Measurements from ENCODE around the gene CORO2B. TPM values are rescaled to one million over a fixed set of nuclear protein-coding genes. Genes with fewer than 3 reads are reported as not detected.
"Not testable (repeated sequence)": the region's sequence is repeated elsewhere in the genome, so short reads cannot be mapped to it uniquely, and the experiment has no call there.

The CORO2B gene
- total RNA-seq, 1 experiment from 2014 or later = not detected

GRCh38 chr15:68641376-68641775 is 62.6 kb downstream of the CORO2B start:
- DNase-seq (ENCODE audit: extremely low read depth, low read depth) = no peak

DNA sequence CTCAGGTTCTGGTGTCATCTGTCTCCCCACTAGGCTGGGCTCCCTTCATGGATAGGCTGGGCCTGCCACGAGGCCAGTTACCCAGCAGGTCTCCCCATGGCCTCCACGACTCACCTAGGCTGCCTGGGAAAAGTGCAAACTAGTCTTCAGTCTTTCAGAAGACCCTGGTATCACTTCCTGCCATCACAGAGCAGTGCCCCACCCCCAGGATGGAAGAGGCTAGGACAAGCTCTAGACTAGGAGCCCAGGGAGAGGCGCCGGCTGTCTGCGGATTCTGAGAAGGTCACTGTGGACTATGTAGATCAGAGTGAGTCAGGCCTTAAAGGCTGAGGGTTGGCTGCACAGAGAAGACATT is 63.7 kb downstream of the CORO2B start:
- no peak for DNase-seq (ENCODE audit: extremely low read depth, low read depth)

GRCh38 chr15:68643216-68643830 is 64.5 kb downstream of the CORO2B start:
- DNase-seq (ENCODE audit: extremely low read depth, low read depth) = no peak

DNA sequence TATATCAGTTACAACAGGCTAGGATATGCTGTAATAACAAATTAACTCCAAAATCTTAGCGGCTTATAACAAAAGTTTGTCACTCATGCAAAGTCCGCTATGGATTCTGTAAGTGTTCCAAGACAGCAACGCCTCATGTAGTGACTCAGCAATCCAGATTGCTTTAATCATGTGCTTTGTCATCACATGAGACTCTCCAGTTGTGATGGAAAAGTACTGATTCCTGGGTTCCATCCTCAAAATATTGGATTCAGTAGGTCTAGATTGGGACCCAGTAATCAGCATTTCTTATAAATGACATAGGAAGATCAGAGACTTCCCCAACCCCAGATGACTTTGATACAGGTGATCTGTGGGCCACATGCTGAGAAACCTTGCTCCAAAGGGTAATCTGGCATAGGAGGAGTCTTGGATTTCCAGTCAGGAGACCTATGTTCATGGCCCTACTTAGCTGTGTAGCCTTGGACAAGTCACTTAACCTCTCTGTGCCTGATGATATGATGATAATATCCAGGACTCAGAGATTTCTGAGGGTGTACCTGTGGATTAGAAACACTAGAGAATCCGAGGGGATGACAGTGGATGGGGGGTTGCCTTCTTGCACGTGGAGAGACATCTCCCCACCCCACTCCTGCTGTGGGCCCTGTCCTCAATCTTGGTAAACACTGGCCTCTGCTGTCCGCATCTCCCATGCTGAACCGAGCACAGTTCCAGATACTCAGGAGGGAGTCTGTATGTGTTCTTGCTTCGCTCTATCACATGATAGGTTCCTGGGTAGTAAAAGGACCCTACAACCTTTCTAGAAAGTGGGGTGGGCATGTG is 65.5 kb downstream of the CORO2B start:
- DNase-seq (ENCODE audit: extremely low read depth, low read depth) = peak; percentile 25

DNA sequence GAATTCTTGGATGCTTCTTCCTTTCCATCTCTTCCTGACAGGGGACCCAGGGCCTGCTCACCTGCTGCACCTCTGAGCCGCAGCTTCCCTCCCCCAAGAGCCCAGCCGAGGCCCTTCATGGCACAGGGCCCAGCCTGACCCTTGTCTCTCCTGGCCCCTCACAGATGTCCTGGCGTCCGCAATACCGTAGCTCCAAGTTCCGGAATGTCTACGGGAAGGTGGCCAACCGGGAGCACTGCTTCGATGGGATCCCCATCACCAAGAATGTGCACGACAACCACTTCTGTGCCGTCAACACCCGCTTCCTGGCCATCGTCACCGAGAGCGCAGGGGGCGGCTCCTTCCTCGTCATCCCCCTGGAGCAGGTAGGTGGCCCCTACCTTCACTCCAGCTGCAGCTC is 66.2 kb downstream of the CORO2B start:
- no peak for DNase-seq (ENCODE audit: extremely low read depth, low read depth)

DNA sequence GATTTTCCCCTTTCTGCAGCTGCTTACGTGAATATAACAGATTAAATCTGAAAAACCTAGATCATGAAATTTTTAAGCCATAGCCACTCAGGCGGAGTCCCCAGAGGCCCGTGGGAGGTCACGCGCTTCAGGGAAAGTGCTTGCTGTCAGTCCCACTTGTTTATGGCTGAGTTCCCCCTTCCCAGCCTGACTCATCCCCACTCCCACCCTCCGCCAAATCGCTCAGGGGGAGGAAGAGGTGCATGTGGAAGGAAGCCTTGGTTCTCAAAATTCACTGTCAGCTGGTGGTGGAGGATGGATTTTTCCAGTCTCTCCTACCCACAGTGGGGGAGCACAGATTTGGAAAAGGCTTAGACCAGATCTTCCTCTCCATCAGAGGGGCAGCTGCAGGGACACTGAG is 67.4 kb downstream of the CORO2B start:
- no peak for DNase-seq (ENCODE audit: extremely low read depth, low read depth)

- DNase-seq (ENCODE audit: extremely low read depth, low read depth) = no peak
Observed at GRCh38 chr15:68646696-68647095, 67.9 kb downstream of the CORO2B start.

DNA sequence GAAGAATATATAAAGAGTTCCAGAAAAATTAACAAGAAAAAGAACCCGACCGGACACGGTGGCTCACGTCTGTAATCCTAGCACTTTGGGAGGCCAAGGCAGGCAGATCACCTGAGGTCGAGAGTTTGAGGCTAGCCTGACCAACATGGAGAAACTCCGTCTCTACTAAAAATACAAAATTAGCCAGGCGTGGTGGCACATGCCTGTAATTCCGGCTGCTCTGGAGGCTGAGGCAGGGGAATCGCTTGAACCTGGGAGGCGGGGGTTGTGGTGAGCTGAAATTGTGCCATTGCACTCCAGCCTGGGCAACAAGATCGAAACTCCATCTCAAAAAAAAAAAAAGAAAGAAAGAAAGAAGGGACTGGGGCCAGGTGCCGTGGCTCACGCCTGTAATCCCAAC is 68.6 kb downstream of the CORO2B start:
- DNase-seq (ENCODE audit: extremely low read depth, low read depth) = not testable (repeated sequence)

DNA sequence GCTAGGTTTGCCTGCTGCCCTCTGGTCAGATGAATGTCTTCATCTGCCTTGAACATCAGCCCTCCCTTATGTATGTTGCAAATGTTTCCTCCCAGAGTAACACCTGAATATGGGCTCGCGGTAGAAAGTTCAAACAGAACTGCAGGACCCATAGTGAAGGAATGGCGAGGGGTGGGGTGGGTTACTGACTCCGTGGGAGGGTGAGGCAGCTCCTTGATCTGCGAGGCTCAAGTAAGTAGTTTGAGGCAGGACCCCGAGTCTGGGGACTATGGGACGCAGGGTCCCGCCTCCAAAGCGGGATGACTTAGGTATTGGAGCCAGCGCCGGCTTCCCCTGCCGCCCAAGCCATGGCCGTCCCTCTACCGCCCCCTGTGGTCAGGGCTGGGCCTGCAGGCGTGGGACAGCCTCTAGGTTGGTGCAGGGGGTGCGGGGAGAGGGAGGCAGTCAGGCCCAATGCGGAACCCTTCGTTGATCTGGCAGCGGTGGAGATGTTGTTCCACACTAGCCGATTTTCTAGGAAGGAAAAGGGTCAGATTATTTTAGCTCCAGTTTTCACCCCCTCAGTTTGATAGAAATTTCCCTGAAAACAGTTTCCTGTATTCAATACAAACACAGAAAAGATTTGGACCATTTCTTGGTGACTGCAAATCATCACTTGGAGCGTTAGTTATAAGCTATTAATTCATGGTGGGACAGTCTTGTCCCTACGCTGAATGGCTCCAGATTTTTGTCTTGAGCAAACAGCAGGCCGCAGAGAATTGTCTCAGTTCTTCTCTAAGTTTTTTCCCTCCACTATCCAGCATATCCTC is 72.3 kb downstream of the CORO2B start:
- DNase-seq (ENCODE audit: extremely low read depth, low read depth) = peak; percentile 57

- DNase-seq (ENCODE audit: extremely low read depth, low read depth) = no peak
Observed at GRCh38 chr15:68651916-68652525, 73.2 kb downstream of the CORO2B start.

DNA sequence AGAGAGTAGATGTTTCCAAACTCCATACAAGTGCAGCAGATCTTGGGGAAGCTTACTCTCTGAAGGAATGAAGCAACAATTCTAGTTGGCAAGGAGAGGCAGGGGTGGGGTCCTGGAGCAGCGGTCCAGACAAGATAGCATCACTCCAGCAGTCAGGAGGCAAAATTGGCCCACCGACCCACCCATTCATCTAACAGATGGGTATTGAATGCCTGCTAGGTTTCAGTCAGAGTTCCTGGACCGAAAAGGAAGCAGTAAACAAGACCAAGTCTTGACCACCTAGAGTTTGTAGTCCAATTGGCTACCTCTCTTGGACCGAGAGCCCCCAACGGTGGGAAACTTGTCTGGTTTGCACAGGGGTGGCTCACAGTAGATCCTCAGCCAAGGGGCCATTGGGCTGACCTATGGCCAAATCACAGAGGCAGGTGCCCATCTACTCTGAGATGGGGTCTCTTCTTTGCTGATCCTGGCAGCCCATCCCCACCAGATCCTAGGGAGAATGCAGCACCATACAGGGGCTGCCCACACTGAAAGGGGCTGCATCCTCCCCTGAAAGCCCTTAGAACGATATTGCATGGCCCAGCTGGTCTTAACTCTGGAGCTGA is 74.3 kb downstream of the CORO2B start:
- DNase-seq (ENCODE audit: extremely low read depth, low read depth) = no peak

- DNase-seq (ENCODE audit: extremely low read depth, low read depth) = no peak
Observed at GRCh38 chr15:68653801-68654200, 75.0 kb downstream of the CORO2B start.

DNA sequence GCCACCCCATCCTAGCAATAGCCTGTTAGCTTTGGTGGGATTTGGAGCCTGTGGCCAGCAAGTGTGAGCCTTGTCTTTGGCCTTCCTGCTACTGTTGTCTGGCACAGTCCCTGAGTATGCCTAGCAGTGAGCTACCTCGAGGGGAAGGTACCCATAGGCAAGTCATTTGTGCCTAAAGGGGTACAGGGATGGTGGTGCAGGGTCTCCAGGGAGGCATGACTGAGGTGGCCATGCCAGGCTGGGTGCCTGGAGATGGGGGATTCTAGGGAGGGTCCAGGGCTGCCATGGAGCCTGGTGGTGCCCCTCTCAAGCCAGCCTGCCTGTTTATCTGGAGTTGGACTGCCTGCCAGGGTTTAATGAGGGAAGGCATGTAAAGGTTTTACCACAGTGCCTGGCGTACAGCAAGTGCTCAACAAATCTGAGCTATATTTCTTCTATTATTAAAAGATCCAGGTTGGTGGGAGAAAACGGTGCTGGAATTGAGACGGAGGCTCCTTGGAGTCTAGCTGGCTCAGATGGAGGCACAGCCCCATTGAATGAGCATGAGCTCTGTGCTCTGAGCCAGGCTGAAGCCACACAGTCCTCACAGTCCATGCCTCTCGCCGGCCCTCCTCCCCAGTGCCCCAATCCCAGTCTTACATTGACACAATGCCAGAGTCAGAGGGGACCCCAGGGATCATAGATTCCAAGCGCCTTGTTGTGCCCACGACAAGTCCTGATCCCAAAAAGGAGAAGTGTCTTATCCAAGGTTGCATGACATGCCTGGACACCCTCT is 76.2 kb downstream of the CORO2B start:
- no peak for DNase-seq (ENCODE audit: extremely low read depth, low read depth)

DNA sequence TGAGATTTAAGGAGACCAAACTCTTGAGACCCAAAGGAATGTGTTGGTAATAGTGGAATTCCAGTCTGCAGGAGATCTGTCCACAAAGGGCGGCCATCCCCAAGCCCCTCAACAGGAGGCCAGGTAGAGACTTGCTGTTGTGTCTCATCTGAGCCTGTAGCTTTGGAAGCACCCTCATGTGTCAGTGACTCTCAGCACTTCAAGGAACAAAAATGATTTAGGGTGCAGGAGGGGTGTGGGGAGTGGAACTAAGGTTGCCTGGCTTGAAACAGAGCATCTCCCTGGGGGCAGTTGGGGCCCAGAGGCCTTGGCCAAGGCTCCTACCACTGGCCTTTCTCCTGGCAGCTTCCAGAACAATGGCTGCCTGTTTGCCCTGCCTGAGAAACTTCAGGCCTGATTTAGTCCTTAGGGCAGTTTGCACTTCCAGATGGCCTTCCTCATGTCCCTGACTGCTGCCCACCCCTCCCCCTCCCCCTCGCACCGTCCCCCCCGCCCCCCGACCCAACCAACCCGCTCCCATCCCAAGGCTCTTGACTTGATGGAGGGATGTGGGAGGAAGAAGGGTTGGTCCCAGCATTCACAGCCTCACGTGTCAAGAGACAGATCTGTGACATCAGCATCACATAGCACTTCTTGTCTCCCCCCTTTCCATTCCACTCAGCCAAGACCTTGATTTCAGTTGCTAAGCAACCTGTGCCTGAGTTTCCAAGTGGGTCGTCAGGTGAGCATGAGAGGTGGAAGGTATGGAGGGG is 77.1 kb downstream of the CORO2B start:
- no peak for DNase-seq (ENCODE audit: extremely low read depth, low read depth)

DNA sequence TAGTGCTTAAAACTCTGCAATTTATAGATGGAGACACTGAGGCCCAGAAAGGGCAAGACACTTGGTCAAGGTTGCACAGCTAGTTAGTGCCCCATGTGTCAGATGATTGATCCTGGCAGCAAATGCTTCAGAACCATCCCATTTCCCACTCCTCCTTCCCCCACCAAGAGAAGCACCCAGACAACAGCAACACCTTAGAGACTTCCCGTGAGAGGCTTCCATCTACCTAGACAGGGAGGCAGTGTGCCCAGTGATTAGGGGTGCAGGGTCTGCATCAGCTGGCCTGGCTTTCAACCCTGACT is 77.6 kb downstream of the CORO2B start:
- DNase-seq (ENCODE audit: extremely low read depth, low read depth) = no peak

DNA sequence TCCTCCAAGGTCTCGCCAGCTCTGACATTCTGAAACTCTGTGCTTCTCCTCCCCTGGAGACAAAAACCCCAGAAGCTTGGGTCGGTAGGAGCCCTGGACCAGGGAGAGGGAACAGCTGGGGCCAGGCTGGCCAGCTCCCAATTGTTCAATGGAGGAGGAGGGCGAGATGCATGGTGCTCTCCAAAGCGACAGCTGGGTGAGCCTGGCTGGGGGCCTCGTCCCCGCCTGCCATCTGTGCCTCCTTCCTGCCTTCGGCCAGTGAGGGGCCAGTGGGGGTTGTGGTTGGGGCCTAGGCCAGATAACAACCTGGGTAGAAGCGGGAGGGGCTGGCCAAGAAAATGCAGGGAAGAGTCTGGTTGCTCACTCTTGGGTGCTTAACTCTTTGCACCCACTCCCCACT is 79.4 kb downstream of the CORO2B start:
- DNase-seq (ENCODE audit: extremely low read depth, low read depth) = no peak

GRCh38 chr15:68658641-68659358 is 80.0 kb downstream of the CORO2B start:
- DNase-seq (ENCODE audit: extremely low read depth, low read depth) = no peak

- no peak for DNase-seq (ENCODE audit: extremely low read depth, low read depth)
Observed at GRCh38 chr15:68663526-68663925, 84.7 kb downstream of the CORO2B start.
